Smooth muscle cell (in vitro differentiated cells): ENCODE measurements around the gene AVPR2. TPM values are rescaled to one million over a fixed set of nuclear protein-coding genes. Genes with fewer than 3 reads are reported as not detected.

Experiments used
- DNase-seq: peaks from one replicate; lab custom pipeline; 2025; ENCODE audit not compliant: unreplicated experiment; lab: John Stamatoyannopoulos, UW
- H2AFZ ChIP-seq: fragments of 200-600 bp; sonication (generic); 2 replicates; pipeline ENCODE4 v1.6.0; 2016; ENCODE audit warnings: antibody characterized with exemption, low read depth, mild to moderate bottlenecking
- H3F3A ChIP-seq: fragments of 200-600 bp; sonication (generic); 2 replicates; pipeline ENCODE4 v1.6.0; 2017; ENCODE audit warnings: antibody characterized with exemption, low read depth
- H3K27ac ChIP-seq: fragments of 200-600 bp; sonication (generic); 2 replicates; pipeline ENCODE4 v1.5.1; 2016; ENCODE audit warnings: low read depth, mild to moderate bottlenecking
- H3K27me3 ChIP-seq: fragments of 200-600 bp; sonication (generic); 2 replicates; pipeline ENCODE4 v1.6.1; 2016; ENCODE audit warnings: low read depth, mild to moderate bottlenecking
- H3K36me3 ChIP-seq: fragments of 200-600 bp; sonication (generic); 2 replicates; pipeline ENCODE4 v1.5.1; 2016; ENCODE audit warnings: low read depth
- H3K4me1 ChIP-seq: fragments of 200-600 bp; sonication (generic); 2 replicates; pipeline ENCODE4 v1.5.1; 2016; ENCODE audit warnings: low read depth
- H3K4me2 ChIP-seq: fragments of 200-600 bp; sonication (generic); 2 replicates; pipeline ENCODE4 v1.6.0; 2016; ENCODE audit warnings: mild to moderate bottlenecking
- H3K4me3 ChIP-seq: fragments of 200-600 bp; sonication (generic); 2 replicates; pipeline ENCODE4 v1.5.1; 2016; ENCODE audit warnings: mild to moderate bottlenecking
- H3K79me2 ChIP-seq: fragments of 200-600 bp; sonication (generic); 2 replicates; pipeline ENCODE4 v1.6.0; 2016; ENCODE audit warnings: low read depth, mild to moderate bottlenecking
- H3K9ac ChIP-seq: fragments of 200-600 bp; sonication (generic); 2 replicates; pipeline ENCODE4 v1.6.0; 2016; ENCODE audit warnings: low read depth
- H3K9me3 ChIP-seq: fragments of 200-600 bp; sonication (generic); replicated peaks from 2 replicates; pipeline ENCODE4 v1.5.1; 2016; ENCODE audit warnings: low read depth
- H4K20me1 ChIP-seq: fragments of 200-600 bp; sonication (generic); 2 replicates; pipeline ENCODE4 v1.6.0; 2016; ENCODE audit warnings: low read depth
- WGBS: methylation state at CpG from one replicate; pipeline ENCODE4 v1.1.7; 2016; ENCODE audit warnings: low lambda C conversion rate; 5-methylcytosine and 5-hydroxymethylcytosine counted together
- polyA plus RNA-seq: library from polyadenylated mRNA; unstranded; fragments of >200 nt; fragmentation: Nextera tagmentation; extraction: Ambion mirVana; gene quantifications from 2 replicates; pipeline ENCODE4 v1.2.1, GENCODE V29; 2016
- total RNA-seq: library from RNA; depleted of rRNA; stranded (reverse); fragments of >200 nt; gene quantifications from 2 replicates; pipeline ENCODE4 v1.2.3, GENCODE V29; 2014
- TF ChIP-seq, protein P1 (sequence below): fragments of 200-600 bp; sonication (generic); IDR thresholded peaks from 2 replicates; pipeline ENCODE4 v1.5.1; 2017; ENCODE audit warnings: borderline replicate concordance, mild to moderate bottlenecking, antibody characterized with exemption; ENCODE audit not compliant: insufficient read depth, poor library complexity, severe bottlenecking

The AVPR2 gene
- total and polyA plus RNA-seq, 2 experiments from 2014 or later: not detected

DNA sequence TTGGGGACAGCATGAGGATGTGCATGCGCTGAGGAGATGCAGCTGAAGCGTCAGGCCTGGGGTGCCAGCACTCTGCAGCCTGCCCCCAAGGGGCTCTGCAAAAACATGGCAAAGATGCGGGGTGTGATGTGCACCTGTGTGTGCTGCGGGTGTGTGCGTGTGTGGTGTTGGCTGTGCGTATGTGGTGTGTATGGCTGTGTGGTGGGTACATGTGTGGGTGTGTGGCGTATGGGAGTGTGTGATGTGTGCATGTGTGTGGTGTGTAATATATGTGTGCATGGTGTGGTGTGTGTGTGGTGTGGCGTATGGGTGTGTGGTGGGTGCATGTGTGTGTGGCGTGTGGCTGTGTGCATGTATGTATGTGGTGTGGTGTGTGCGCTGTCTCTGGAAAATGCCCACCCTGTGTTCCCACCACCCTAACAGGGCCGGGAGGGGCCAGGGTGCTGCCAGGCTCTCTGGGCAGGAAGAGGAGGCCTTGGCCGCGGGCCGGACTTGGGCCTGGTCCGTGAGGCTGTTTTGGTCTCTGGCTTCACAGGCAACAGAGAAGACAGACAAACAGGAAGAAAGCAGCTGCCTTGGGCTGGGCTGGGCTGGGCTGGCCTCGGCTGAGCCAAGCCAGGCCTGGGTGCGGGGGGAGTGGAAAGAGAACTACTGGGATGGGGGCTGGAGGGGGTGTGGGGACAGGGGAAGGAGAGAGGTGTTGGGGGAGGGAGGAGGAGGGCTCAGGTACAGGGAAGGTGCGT, 1.1 kb upstream of the AVPR2 start:
- Histone ChIP-seq H3K9ac (no peak overlapping the region), H3K27ac (no peak overlapping the region), H3K4me1 (no peaks in the 10 kb centered on the region), H3K36me3 (no peaks in the 10 kb centered on the region), H3K4me2 (no peak overlapping the region), H2AFZ (no peak overlapping the region), H4K20me1 (no peaks in the 10 kb centered on the region), H3K79me2 (no peaks in the 10 kb centered on the region), H3F3A (no peaks in the 10 kb centered on the region), H3K9me3 (no peaks in the 10 kb centered on the region), H3K4me3 (no peak overlapping the region), H3K27me3 (no peaks in the 10 kb centered on the region)
- 73% methylated on average over 15 of the region's 18 CpGs for WGBS
- TF ChIP-seq, protein P1, sequence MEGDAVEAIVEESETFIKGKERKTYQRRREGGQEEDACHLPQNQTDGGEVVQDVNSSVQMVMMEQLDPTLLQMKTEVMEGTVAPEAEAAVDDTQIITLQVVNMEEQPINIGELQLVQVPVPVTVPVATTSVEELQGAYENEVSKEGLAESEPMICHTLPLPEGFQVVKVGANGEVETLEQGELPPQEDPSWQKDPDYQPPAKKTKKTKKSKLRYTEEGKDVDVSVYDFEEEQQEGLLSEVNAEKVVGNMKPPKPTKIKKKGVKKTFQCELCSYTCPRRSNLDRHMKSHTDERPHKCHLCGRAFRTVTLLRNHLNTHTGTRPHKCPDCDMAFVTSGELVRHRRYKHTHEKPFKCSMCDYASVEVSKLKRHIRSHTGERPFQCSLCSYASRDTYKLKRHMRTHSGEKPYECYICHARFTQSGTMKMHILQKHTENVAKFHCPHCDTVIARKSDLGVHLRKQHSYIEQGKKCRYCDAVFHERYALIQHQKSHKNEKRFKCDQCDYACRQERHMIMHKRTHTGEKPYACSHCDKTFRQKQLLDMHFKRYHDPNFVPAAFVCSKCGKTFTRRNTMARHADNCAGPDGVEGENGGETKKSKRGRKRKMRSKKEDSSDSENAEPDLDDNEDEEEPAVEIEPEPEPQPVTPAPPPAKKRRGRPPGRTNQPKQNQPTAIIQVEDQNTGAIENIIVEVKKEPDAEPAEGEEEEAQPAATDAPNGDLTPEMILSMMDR: no peak
- DNase-seq: no peak

DNA sequence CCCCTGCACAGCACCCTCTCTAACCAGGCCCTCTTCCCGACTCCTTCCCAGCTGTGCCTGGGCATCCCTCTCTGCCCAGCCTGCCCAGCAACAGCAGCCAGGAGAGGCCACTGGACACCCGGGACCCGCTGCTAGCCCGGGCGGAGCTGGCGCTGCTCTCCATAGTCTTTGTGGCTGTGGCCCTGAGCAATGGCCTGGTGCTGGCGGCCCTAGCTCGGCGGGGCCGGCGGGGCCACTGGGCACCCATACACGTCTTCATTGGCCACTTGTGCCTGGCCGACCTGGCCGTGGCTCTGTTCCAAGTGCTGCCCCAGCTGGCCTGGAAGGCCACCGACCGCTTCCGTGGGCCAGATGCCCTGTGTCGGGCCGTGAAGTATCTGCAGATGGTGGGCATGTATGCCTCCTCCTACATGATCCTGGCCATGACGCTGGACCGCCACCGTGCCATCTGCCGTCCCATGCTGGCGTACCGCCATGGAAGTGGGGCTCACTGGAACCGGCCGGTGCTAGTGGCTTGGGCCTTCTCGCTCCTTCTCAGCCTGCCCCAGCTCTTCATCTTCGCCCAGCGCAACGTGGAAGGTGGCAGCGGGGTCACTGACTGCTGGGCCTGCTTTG, 1.1 kb downstream of the AVPR2 start:
- no peaks in the 10 kb centered on the region for H3K79me2 ChIP-seq
- H3K9ac ChIP-seq: no peak overlapping the region
- H3K4me3 ChIP-seq: no peak overlapping the region
- no peaks in the 10 kb centered on the region for H4K20me1 ChIP-seq
- WGBS: 92% methylated on average over 31 of the region's 32 CpGs
- TF ChIP-seq, protein P1: no peak
- H3K9me3 ChIP-seq: no peaks in the 10 kb centered on the region
- H3K27ac ChIP-seq: no peak overlapping the region
- no peak for DNase-seq
- H3K4me2 ChIP-seq: no peak overlapping the region
- H3K4me1 ChIP-seq: no peaks in the 10 kb centered on the region
- no peaks in the 10 kb centered on the region for H3K36me3 ChIP-seq
- H3K27me3 ChIP-seq: no peaks in the 10 kb centered on the region
- no peak overlapping the region for H2AFZ ChIP-seq
- H3F3A ChIP-seq: no peaks in the 10 kb centered on the region

DNA sequence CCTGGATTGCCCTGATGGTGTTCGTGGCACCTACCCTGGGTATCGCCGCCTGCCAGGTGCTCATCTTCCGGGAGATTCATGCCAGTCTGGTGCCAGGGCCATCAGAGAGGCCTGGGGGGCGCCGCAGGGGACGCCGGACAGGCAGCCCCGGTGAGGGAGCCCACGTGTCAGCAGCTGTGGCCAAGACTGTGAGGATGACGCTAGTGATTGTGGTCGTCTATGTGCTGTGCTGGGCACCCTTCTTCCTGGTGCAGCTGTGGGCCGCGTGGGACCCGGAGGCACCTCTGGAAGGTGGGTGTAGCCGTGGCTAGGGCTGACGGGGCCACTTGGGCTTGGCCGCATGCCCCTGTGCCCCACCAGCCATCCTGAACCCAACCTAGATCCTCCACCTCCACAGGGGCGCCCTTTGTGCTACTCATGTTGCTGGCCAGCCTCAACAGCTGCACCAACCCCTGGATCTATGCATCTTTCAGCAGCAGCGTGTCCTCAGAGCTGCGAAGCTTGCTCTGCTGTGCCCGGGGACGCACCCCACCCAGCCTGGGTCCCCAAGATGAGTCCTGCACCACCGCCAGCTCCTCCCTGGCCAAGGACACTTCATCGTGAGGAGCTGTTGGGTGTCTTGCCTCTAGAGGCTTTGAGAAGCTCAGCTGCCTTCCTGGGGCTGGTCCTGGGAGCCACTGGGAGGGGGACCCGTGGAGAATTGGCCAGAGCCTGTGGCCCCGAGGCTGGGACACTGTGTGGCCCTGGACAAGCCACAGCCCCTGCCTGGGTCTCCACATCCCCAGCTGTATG, 1.8 kb downstream of the AVPR2 start:
- no peaks in the 10 kb centered on the region for H3K79me2 ChIP-seq
- DNase-seq: no peak
- no peaks in the 10 kb centered on the region for H3K4me1 ChIP-seq
- no peaks in the 10 kb centered on the region for H3K36me3 ChIP-seq
- WGBS: 89% methylated on average over 27 of the region's 27 CpGs
- H3K9me3 ChIP-seq: no peaks in the 10 kb centered on the region
- no peaks in the 10 kb centered on the region for H4K20me1 ChIP-seq
- H3K27me3 ChIP-seq: no peaks in the 10 kb centered on the region
- no peak overlapping the region for H3K9ac ChIP-seq
- TF ChIP-seq, protein P1: no peak
- H3K4me2 ChIP-seq: no peak overlapping the region
- H3F3A ChIP-seq: no peaks in the 10 kb centered on the region
- no peak overlapping the region for H3K27ac ChIP-seq
- no peak overlapping the region for H3K4me3 ChIP-seq
- no peak overlapping the region for H2AFZ ChIP-seq
